ENCODE data around the gene MAP1B. TPM values are rescaled to one million over a fixed set of nuclear protein-coding genes. Genes with fewer than 3 reads are reported as not detected.
A peak's percentile ranks its signal among the peaks of the same experiment; 100 is the strongest.

Gene MAP1B
- total RNA-seq = under 1 TPM in 1 of 2 experiments, not detected in 1; 0.06 TPM

- H3K27ac Mint-ChIP-seq = peak within 1 kb of the TSS; percentile 54
- DNase-seq = no peak
- H3K4me1 Mint-ChIP-seq = peaks cover 9% of the 10 kb centered on the region
- CTCF ChIA-PET = no interaction called here
- POLR2A ChIA-PET = no interaction called here
- no peaks in the 10 kb centered on the region for H3K9me3 Mint-ChIP-seq
- H3K36me3 Mint-ChIP-seq (ENCODE audit: low read depth) = no peaks in the 10 kb centered on the region
- H3K4me3 Mint-ChIP-seq = peak within 1 kb of the TSS; percentile 27
- H3K27me3 Mint-ChIP-seq = peaks cover 68% of the 10 kb centered on the region
Observed at GRCh38 chr5:72107131-72107900, at the start of gene MAP1B. MAP1B (plus strand) TSS chr5:72107475; CDS start chr5:72107532, 57 bp downstream.

- Mint-ChIP-seq H3K36me3 (ENCODE audit: low read depth) (no peaks in the 10 kb centered on the region), H3K9me3 (no peaks in the 10 kb centered on the region), H3K4me3 (no peak overlapping the region), H3K27me3 (peaks cover 4% of the 10 kb centered on the region), H3K4me1 (no peaks in the 10 kb centered on the region), H3K27ac (no peak overlapping the region)
- no peak for DNase-seq
- ChIA-PET POLR2A (no interaction called here), CTCF (no interaction called here)
Observed at GRCh38 chr5:72057816-72058215, 49.5 kb upstream of the MAP1B start.

GRCh38 chr5:72063219-72063819 is 44.0 kb upstream of the MAP1B start:
- H3K4me1 Mint-ChIP-seq = no peaks in the 10 kb centered on the region

GRCh38 chr5:72064801-72065570 is 42.3 kb upstream of the MAP1B start:
- POLR2A ChIA-PET = no interaction called here
- H3K4me3 Mint-ChIP-seq = no peak overlapping the region
- CTCF ChIA-PET = no interaction called here
- H3K4me1 Mint-ChIP-seq = no peaks in the 10 kb centered on the region
- H3K27ac Mint-ChIP-seq = no peak overlapping the region
- H3K27me3 Mint-ChIP-seq = peaks cover 4% of the 10 kb centered on the region
- DNase-seq = no peak
- H3K9me3 Mint-ChIP-seq = no peaks in the 10 kb centered on the region
- no peaks in the 10 kb centered on the region for H3K36me3 Mint-ChIP-seq (ENCODE audit: low read depth)

More at GRCh38 chr5:72063219-72063819, 44.0 kb upstream of the MAP1B start:
- DNase-seq = peak; percentile 35
- Mint-ChIP-seq H3K36me3 (ENCODE audit: low read depth) (no peaks in the 10 kb centered on the region), H3K27ac (no peak overlapping the region), H3K9me3 (no peaks in the 10 kb centered on the region), H3K27me3 (peaks cover 8% of the 10 kb centered on the region), H3K4me3 (no peak overlapping the region)
- POLR2A ChIA-PET = no interaction called here
- CTCF ChIA-PET = interaction anchor here (0.6 kb wide), 1 partner anchor 959 kb away, joined by 3 read pairs; no protein-coding TSS in a partner anchor

- ChIA-PET POLR2A (no interaction called here), CTCF (no interaction called here)
- Mint-ChIP-seq H3K4me3 (no peak overlapping the region), H3K27me3 (peaks cover 4% of the 10 kb centered on the region), H3K9me3 (no peaks in the 10 kb centered on the region), H3K27ac (no peak overlapping the region), H3K4me1 (no peaks in the 10 kb centered on the region), H3K36me3 (ENCODE audit: low read depth) (no peaks in the 10 kb centered on the region)
- DNase-seq = no peak
Observed at GRCh38 chr5:72065751-72066255, 41.5 kb upstream of the MAP1B start.

GRCh38 chr5:72066705-72067107 is 40.6 kb upstream of the MAP1B start:
- H3K4me3 Mint-ChIP-seq = no peak overlapping the region
- H3K4me1 Mint-ChIP-seq = no peaks in the 10 kb centered on the region
- CTCF ChIA-PET = no interaction called here
- no peak for DNase-seq
- no peaks in the 10 kb centered on the region for H3K9me3 Mint-ChIP-seq
- POLR2A ChIA-PET = no interaction called here
- H3K27ac Mint-ChIP-seq = no peak overlapping the region
- H3K36me3 Mint-ChIP-seq (ENCODE audit: low read depth) = no peaks in the 10 kb centered on the region
- H3K27me3 Mint-ChIP-seq = peaks cover 4% of the 10 kb centered on the region

- DNase-seq = no peak
- Mint-ChIP-seq H3K9me3 (no peaks in the 10 kb centered on the region), H3K36me3 (ENCODE audit: low read depth) (no peaks in the 10 kb centered on the region), H3K4me1 (no peaks in the 10 kb centered on the region), H3K27me3 (peaks cover 4% of the 10 kb centered on the region), H3K27ac (no peak overlapping the region), H3K4me3 (no peak overlapping the region)
- POLR2A ChIA-PET = interaction anchor here (0.7 kb wide), 1 partner anchor 10 kb away, joined by 6 read pairs; no protein-coding TSS in a partner anchor
- CTCF ChIA-PET = interaction anchor here (1.0 kb wide), 1 partner anchor 11 kb away, joined by 3 read pairs; no protein-coding TSS in a partner anchor
Observed at GRCh38 chr5:72067682-72068470, 39.4 kb upstream of the MAP1B start.

- no peaks in the 10 kb centered on the region for H3K4me1 Mint-ChIP-seq
- ChIA-PET POLR2A (no interaction called here), CTCF (interaction anchor here (0.6 kb wide), 1 partner anchor 287 kb away, joined by 4 read pairs; no protein-coding TSS in a partner anchor)
- H3K27me3 Mint-ChIP-seq = peaks cover 4% of the 10 kb centered on the region
- DNase-seq = no peak
- no peaks in the 10 kb centered on the region for H3K36me3 Mint-ChIP-seq (ENCODE audit: low read depth)
- H3K9me3 Mint-ChIP-seq = no peaks in the 10 kb centered on the region
- H3K27ac Mint-ChIP-seq = no peak overlapping the region
- no peak overlapping the region for H3K4me3 Mint-ChIP-seq
Observed at GRCh38 chr5:72070529-72070928, 36.7 kb upstream of the MAP1B start.

- no peak for DNase-seq
- peaks cover 2% of the 10 kb centered on the region for H3K27me3 Mint-ChIP-seq
- POLR2A ChIA-PET = no interaction called here
- no peak overlapping the region for H3K4me3 Mint-ChIP-seq
- CTCF ChIA-PET = no interaction called here
- no peaks in the 10 kb centered on the region for H3K4me1 Mint-ChIP-seq
- no peak overlapping the region for H3K27ac Mint-ChIP-seq
- H3K36me3 Mint-ChIP-seq (ENCODE audit: low read depth) = no peaks in the 10 kb centered on the region
- no peaks in the 10 kb centered on the region for H3K9me3 Mint-ChIP-seq
Observed at GRCh38 chr5:72071906-72072305, 35.4 kb upstream of the MAP1B start.

- CTCF ChIA-PET = no interaction called here
- Mint-ChIP-seq H3K9me3 (no peaks in the 10 kb centered on the region), H3K27me3 (peaks cover 11% of the 10 kb centered on the region), H3K4me1 (no peaks in the 10 kb centered on the region), H3K27ac (no peak overlapping the region), H3K4me3 (no peak overlapping the region), H3K36me3 (ENCODE audit: low read depth) (no peaks in the 10 kb centered on the region)
- no peak for DNase-seq
- POLR2A ChIA-PET = no interaction called here
Observed at GRCh38 chr5:72074251-72074650, 33.0 kb upstream of the MAP1B start.

- peaks cover 15% of the 10 kb centered on the region for H3K27me3 Mint-ChIP-seq
- no peaks in the 10 kb centered on the region for H3K36me3 Mint-ChIP-seq (ENCODE audit: low read depth)
- no peak overlapping the region for H3K4me3 Mint-ChIP-seq
- DNase-seq = no peak
- H3K4me1 Mint-ChIP-seq = no peaks in the 10 kb centered on the region
- H3K9me3 Mint-ChIP-seq = no peaks in the 10 kb centered on the region
- H3K27ac Mint-ChIP-seq = no peak overlapping the region
- CTCF ChIA-PET = interaction anchor here (1.6 kb wide), 1 partner anchor 78 kb away, joined by 3 read pairs; no protein-coding TSS in a partner anchor
- POLR2A ChIA-PET = no interaction called here
Observed at GRCh38 chr5:72075461-72075860, 31.8 kb upstream of the MAP1B start.

GRCh38 chr5:72076621-72077300 is 30.5 kb upstream of the MAP1B start:
- H3K9me3 Mint-ChIP-seq = no peaks in the 10 kb centered on the region
- no peak overlapping the region for H3K4me3 Mint-ChIP-seq
- peaks cover 18% of the 10 kb centered on the region for H3K27me3 Mint-ChIP-seq
- POLR2A ChIA-PET = interaction anchor here (0.5 kb wide), 1 partner anchor 479 kb away, joined by 3 read pairs; no protein-coding TSS in a partner anchor
- H3K27ac Mint-ChIP-seq = no peak overlapping the region
- no peaks in the 10 kb centered on the region for H3K36me3 Mint-ChIP-seq (ENCODE audit: low read depth)
- no peak for DNase-seq
- H3K4me1 Mint-ChIP-seq = no peaks in the 10 kb centered on the region
- CTCF ChIA-PET = interaction anchor here (1.6 kb wide), 1 partner anchor 80 kb away, joined by 3 read pairs; no protein-coding TSS in a partner anchor

All from activated CD4-positive, alpha-beta T cell treated with anti-CD3 and anti-CD28 coated beads, Interleukin-2, amount 10 ng/mL, durations not matched to agents 7 days and 5 days (primary cell).